ENCODE data around the gene TRAF5.

- TF ChIP-seq BHLHE40 (IDR thresholded peaks at IDR 0.05; ENCODE audit: low read depth, low read length) (no peak), CTCF (conservative IDR thresholded peaks at IDR 0.05; ENCODE audit: low read depth, low read length) (no peak), POLR2A (IDR thresholded peaks at IDR 0.05; ENCODE audit: low read depth, low read length) (no peak), RAD21 (IDR thresholded peaks at IDR 0.05; ENCODE audit: low read length) (no peak), USF2 (IDR thresholded peaks at IDR 0.05; ENCODE audit: low read depth, low read length) (no peak), CEBPB (IDR thresholded peaks at IDR 0.05; ENCODE audit: low read depth, low read length) (no peak), MAZ (IDR thresholded peaks at IDR 0.05; ENCODE audit: borderline replicate concordance, low read depth, low read length) (no peak), SMC3 (IDR thresholded peaks at IDR 0.05; ENCODE audit: low read depth, low read length) (no peak), CHD1 (IDR thresholded peaks at IDR 0.05; ENCODE audit: low read depth, low read length) (no peak), RFX5 (IDR thresholded peaks at IDR 0.05; ENCODE audit: low read depth, low read length) (no peak)
- TF ChIP-seq, protein P1, sequence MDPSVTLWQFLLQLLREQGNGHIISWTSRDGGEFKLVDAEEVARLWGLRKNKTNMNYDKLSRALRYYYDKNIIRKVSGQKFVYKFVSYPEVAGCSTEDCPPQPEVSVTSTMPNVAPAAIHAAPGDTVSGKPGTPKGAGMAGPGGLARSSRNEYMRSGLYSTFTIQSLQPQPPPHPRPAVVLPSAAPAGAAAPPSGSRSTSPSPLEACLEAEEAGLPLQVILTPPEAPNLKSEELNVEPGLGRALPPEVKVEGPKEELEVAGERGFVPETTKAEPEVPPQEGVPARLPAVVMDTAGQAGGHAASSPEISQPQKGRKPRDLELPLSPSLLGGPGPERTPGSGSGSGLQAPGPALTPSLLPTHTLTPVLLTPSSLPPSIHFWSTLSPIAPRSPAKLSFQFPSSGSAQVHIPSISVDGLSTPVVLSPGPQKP (IDR thresholded peaks at IDR 0.05; ENCODE audit: borderline replicate concordance, low read depth, low read length) = no peak
These were observed 45.7 kb upstream of the TRAF5 start for GRCh38 chr1:211280910-211281309.
